IPS-NIHi7 (cell line): ENCODE data around the gene BLTP2.
"Not testable (repeated sequence)": the region's sequence is repeated elsewhere in the genome, so short reads cannot be mapped to it uniquely, and the experiment has no call there.

Experiments used
- DNase-seq: peaks from one replicate; pipeline ENCODE4 v3.0.0; 2012; ENCODE audit warnings: mixed read lengths; ENCODE audit errors: extremely low spot score

The BLTP2 gene

GRCh38 chr17:28644787-28645575 is at the start of gene BLTP2:
Gene BLTP2, minus strand, starts transcription at chr17:28645158. Its CDS starts 102 bp downstream, at chr17:28645056.
- DNase-seq = peak; percentile 99

GRCh38 chr17:28693869-28694268 is 48.9 kb upstream of the BLTP2 start:
- no peak for DNase-seq

- no peak for DNase-seq
Observed at GRCh38 chr17:28689011-28689410, 44.1 kb upstream of the BLTP2 start.

DNA sequence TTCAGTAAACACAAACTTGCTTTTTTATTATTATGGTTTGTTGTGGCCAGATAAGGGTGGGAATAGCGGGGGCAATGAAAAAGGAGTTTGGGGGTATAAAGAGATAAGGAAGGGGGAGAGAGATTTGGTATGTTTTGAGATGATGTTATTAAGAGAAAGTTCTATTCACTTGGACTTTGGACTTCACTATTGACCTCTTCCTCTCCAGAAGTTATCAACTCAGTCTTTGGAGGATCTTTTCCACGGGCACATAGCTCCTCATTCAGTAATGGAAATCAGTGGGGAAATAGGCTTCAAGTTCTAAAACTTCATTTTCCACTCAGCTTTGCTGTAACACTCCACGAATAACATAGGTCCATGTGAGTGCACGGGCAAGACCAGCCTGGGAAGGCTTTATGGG is 43.5 kb upstream of the BLTP2 start:
- no peak for DNase-seq

GRCh38 chr17:28686296-28686695 is 41.3 kb upstream of the BLTP2 start:
- no peak for DNase-seq

- no peak for DNase-seq
Observed at GRCh38 chr17:28685366-28685765, 40.4 kb upstream of the BLTP2 start.

DNA sequence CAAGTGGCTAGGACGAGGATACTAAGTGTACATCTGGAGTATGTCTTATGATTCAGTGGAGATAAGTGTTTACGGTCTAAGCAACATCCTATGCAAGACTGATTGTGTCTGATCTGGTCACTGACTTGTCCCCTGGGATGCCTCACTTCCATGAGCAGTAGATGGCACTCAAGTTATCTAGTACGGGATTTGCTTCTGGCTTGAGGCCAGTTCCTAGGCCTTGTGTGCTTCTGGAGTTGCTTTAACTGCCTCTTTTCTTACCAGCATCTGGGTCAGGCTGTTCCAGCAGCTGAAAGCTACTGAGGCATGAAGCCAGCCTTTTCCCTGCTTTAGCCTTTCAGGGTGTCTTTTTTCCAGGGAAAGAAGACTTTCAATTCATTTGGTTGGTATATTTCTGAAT is 40.0 kb upstream of the BLTP2 start:
- DNase-seq = no peak

DNA sequence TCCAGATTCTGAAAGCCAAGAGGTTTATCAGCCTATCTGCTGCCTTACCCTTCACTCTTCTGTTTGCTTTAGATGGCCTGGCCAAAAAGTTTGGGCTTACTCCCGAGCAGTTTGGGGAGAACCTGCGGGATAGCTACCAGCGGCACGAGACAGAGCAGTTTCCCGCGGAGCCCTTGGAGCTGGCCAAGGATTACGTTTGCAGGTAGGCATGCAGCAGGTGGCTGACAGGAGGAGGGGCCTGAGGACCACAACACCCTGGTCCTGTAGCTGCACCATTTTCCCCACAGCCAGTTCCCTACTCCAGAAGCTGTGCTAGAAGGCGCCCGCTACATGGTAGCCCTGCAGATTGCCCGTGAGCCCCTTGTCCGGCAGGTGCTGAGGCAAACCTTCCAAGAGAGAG is 37.7 kb upstream of the BLTP2 start:
- DNase-seq = no peak

GRCh38 chr17:28675980-28676379 is 31.0 kb upstream of the BLTP2 start:
- DNase-seq = peak; percentile 44

- DNase-seq = no peak
Observed at GRCh38 chr17:28675490-28675889, 30.5 kb upstream of the BLTP2 start.

DNA sequence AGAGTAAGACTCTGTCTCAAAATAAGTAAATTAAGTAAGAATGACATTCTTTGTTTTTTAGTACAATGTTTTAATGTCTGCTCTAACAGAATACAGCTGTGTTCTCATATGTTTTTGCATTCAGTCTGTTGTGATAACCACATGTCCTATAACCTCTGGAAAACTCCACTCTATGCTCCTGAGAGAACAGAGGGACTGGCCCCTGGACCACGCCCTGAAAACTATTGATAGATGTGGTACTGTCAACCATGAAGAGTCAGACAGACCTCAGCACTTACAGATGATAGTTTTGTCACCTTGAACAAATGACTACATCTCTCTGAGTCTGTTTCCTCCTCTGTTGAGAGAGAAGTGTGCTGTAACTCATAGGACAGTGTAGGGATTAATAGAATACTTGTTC is 25.0 kb upstream of the BLTP2 start:
- DNase-seq = no peak

DNA sequence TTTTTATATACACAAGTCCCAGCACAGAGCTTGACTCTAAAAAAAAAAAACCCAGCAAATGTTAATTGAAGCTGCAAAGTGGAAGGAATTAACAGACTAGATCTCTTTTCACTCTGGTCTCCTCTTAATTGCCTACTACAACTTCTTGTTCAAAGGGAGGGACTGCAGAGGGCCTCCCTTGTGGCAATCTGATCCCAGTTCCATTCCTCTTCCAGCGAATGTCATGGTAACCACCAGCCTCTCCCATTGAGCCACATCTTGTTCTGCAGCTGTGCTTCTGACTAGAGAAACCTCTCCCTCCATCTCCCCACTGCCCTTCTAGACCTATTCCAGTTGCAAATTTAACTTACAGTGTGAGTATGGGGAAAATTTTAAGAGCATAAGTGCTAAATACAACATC is 22.9 kb upstream of the BLTP2 start:
- DNase-seq = no peak

DNA sequence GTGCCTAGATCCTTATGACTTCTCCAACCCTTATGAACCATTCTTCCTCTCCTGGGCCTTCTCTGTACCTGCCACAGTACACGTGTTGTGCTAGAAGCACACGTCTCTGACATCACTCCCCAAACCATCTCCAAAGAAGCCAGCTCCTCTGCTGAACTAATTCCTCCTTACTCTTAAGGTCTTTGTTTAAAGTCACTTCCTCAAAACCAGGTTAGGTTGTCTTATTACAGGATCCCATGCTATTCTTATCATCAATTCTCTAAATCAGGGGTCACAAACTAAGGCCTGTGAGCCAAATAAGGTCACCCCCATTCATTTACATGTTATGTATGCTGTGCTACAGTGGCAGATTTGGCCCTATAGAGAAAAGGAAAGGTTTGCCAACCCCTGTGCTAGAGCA is 21.0 kb upstream of the BLTP2 start:
- DNase-seq = no peak

DNA sequence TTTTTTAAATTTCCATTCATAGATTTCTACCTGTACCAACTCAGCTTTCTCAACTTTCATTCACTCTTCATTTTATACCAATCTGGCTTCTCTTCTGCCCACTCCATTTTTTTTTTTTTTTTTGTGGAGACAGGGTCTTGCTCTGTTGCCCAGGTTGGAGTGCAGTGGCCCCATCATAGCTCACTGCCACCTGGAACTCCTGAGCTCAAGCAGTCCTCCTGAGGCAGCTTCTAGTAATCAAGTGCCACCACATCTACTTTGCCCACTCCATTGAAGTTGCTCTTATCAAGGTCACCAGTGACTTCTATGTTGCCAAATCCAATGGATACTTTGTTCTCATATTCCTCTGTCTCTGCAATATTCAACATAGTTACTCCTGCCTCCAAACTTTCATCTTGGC is 18.8 kb upstream of the BLTP2 start:
- no peak for DNase-seq

- DNase-seq = no peak
Observed at GRCh38 chr17:28662527-28662829, 17.5 kb upstream of the BLTP2 start.

- peak; percentile 96 for DNase-seq
Observed at GRCh38 chr17:28661635-28662526, 16.9 kb upstream of the BLTP2 start, which contains the start of the genes SDF2 and SUPT6H. Gene SDF2, minus strand, starts transcription at chr17:28661906. Its CDS starts 30 bp downstream, at chr17:28661876. Gene SUPT6H, plus strand, starts transcription at chr17:28662205. Its CDS starts 11,197 bp downstream, at chr17:28673402.

- DNase-seq = not testable (repeated sequence)
Observed at GRCh38 chr17:28659497-28659881, 14.5 kb upstream of the BLTP2 start.

- not testable (repeated sequence) for DNase-seq
Observed at GRCh38 chr17:28658766-28659496, 14.0 kb upstream of the BLTP2 start.

DNA sequence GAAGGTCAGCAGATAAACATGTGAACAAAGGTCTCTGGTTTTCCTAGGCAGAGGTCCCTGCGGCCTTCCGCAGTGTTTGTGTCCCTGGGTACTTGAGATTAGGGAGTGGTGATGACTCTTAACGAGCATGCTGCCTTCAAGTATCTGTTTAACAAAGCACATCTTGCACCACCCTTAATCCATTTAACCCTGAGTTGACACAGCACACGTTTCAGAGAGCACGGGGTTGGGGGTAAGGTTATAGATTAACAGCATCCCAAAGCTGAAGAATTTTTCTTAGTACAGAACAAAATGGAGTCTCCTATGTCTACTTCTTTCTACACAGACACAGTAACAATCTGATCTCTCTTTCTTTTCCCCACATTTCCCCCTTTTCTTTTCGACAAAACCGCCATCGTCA is 13.4 kb upstream of the BLTP2 start:
- not testable (repeated sequence) for DNase-seq

DNA sequence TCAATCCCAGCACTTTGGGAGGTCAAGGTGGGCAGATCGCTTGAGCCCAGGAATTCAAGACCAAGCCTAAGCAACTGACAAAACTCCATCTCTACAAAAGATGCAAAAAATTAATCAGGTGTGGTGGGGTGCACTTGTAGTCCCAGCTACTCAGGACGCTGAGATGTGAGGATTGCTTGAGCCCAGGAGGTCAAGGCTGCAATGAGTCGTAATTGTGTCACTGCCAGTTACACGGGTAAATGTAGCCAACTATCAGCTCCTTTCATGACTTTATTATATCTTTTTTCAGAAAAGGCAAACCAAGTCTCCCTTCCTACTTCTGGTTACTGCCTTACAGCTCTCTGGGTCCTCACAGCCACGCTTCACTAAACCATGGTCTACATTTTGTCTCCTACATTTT is 12.8 kb upstream of the BLTP2 start:
- DNase-seq = no peak

GRCh38 chr17:28655160-28655559 is 10.2 kb upstream of the BLTP2 start:
- DNase-seq = no peak

GRCh38 chr17:28648698-28649097 is 3.7 kb upstream of the BLTP2 start:
- DNase-seq = no peak
